IPS DF 4.7 (cell line): ENCODE data around the gene CES4A.
A peak's percentile ranks its signal among the peaks of the same experiment; 100 is the strongest.
"Not testable (repeated sequence)": the region's sequence is repeated elsewhere in the genome, so short reads cannot be mapped to it uniquely, and the experiment has no call there.

Experiments
- DNase-seq: peaks from one replicate; pipeline ENCODE4 v3.0.0-alpha.2; 2013; ENCODE audit warnings: low spot score; ENCODE audit errors: extremely low read depth

Gene CES4A

DNA sequence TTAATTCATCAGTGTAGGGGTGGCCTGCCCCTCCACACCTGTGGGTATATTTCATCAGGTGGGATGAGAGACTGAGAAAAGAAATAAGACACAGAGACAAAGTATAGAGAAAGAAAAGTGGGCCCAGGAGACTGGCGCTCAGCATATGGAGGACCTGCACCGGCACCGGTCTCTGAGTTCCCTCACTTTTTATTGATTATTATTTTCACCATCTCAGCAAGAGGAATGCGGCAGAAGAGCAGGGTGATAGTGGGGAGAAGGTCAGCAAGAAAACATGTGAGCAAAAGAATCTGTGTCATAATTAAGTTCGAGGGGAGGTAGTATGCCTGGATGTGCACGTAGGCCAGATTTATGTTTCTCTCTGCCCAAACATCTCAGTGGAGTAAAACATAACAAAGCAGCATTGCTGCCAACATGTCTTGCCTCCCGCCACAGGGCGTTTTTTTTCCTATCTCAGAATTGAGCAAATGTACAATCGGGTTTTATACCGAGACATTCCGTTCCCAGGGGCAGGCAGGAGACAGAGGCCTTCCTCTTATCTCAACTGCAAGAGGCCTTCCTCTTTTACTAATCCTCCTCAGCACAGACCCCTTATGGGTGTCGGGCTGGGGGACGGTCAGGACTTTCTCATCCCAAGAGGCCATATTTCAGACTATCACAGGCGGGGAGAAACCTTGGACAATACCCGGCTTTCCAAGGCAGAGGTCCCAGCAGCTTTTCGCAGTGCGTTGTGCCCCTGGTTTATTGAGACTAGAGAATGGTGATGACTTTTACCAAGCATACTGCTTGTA, 32.8 kb upstream of the CES4A start:
- not testable (repeated sequence) for DNase-seq

DNA sequence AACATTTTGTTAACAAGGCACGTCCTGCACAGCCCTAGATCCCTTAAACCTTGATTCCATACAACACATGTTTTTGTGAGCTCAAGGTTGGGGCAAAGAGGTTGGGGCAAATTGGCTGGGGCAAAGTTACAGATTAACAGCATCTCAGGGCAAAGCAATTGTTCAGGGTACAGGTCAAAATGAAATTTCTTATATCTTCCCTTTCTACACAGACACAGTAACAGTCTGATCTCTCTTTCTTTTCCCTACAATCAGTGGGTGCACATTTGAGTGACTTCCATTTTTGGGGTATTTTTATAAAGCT, 32.3 kb upstream of the CES4A start:
- not testable (repeated sequence) for DNase-seq

DNA sequence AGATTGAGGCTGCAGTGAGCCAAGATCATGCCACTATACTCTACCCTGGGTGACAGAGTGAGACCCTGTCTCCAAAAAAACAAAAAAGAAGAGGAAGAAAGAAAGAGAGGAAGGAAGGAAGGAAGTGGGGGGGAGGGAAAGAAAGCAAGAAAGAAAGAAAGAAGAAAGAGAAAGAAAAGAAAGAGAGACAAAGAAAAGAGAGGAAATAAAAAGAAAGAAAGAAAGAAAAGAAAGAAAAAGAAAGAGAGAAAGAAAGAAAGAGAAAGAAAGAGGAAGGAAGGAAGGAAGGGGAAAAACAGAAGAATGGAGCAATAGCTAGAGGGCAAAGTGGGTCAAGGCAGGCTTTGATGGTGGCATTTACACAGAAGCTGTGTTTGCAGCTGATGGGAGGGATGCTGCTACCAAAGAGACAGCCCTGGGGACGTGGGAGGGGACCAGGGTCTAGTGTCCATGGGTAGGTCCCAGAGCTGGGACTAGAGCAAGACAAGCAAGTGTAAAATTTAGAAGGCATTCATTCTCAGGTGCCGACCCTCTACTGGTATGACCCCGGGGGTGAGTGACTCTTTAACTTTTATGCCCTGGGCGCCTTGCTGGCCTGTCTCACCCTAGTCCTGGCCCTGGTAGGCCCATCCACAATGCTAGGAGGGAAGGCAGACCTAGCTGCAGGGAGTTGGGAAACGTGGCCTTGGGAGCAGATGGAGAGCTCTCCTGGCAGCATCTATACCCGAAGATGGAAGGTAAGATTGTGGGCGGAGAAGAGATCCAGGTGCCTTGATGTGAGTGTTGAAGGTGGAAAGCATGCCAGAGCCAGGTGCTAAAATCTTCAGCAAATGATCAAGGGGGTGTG, 29.3 kb upstream of the CES4A start:
- DNase-seq = no peak

DNA sequence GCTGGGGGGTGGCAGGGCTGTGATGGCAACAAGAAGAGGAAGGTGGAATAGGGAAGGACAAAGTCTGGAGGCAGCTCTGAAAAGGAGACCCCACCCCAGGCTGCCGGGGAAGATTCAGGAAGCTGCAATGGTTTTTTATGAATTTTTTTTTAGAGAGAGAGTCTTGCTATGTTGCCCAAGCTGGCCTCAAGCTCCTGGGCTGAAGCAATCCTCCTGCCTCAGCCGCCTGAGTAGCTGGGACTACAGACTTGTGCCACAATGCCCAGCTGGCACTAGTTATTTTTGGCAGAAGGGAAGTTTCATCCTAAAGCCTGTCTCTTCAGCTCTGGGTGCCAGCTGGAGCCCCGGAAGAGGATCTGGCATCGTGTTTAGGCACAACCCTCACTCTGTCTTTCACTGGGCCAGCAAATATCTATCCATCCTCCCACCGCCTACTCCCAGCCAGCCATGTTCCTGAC, 28.7 kb upstream of the CES4A start:
- DNase-seq = no peak

DNA sequence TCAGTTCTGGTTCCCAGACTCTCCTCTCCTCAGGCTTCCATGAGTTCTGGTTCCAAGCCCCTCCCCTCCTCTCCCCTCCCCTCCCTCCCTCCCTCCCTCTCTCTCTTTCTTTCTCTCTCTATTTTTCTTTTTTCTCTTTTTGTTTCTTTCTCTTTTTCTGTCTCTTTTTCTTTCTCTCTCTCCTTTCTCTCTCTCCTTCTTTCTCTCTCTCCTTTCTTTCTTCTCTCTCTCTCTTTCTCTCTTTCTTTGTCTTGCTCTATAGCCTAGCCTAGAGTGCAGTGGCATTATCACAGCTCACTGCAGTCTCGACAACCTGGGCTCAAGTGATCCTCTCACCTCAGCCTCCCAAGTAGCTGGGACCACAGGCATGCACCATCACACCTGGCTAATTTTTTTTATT, 28.1 kb upstream of the CES4A start:
- no peak for DNase-seq

DNA sequence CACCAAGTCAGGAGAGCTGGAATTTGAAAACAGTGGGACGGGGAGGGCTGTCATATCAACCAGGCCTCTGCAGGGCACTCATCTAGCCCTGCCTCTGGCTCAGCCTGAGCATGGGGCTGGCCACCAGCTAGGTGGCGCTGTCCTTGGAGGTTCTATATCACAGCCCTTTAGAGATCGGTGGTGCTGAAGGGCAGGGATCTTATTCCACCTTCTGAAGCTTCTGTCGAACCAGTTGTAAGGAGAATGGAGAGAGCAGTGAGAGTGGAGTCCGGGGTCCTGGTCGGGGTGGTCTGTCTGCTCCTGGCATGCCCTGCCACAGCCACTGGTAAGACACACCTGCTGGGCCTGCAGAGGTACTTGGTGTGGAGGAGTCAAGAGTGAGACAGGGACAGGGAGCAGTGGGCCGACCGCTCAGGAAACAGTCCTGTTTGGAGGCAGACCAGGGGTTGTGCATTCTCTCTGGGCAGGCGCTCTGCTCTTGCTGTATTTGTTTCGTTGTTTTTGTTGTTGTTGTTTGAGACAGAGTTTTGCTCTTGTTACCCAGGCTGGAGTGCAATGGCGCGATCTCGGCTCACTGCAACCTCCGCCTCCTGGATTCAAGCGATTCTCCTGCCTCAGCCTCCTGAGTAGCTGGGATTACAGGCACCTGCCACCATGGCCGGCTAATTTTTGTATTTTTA, 27.2 kb upstream of the CES4A start, which contains the start of gene CES3:
Gene CES3, plus strand, starts transcription at position 202 of the 680 bp plus-strand sequence. Its CDS starts 42 bp downstream, at position 244.
- DNase-seq = peak; percentile 87

DNA sequence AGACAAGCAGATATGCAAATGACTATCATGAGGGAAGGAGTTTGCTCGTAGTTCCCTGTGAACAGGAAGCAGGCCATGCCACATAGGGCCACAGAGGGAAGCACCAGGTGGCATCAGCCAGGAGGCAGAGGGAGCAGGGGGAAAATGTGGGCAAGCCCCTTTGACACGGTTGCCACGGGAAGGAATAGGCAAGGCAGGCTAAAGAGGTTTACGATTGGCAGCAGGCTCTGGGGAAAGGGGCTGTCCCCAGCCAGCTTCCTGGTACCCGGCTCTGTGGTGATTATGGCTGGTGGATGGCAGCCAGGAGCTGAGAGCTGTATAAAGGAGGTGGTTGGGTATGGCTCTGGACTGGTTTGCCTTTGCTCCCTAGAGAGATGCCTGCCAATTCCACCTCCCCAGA, 26.5 kb upstream of the CES4A start:
- no peak for DNase-seq

DNA sequence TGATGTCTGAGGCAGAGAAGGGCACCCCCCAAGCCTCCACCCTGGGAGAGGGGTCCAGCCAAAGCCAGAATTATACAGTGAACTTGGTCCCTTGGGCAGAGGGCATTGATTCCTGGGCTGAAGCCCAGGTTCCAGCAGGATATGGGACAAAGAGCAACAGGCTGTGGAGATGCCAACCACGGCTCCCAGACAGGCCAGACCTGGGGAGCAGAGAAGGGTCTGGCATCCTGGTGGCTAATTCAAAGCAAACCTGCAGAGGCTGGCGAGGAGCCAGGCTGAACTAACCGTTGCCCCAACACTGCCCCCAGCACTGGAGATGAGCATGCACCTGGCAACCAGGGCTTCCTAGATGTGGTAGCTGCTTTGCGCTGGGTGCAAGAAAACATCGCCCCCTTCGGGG, 24.3 kb upstream of the CES4A start:
- no peak for DNase-seq

DNA sequence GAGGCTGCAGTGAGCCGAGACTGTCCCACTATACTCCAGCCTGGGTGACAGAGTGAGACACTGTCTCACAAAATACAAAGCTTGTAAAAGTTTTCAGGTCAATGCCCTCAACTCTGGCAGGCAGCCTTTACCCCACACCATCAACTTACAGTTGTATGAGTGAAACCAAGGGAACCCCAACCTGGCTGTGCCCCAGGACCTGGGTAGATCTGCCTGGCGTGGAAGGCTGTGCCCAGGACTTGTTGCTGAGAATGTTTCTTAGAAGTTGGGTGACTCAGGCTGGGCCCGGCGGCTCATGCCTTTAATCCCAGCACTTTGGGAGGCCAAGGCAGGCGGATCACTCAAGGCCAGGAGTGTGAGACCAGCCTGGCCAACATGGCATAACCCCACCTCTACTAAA, 19.5 kb upstream of the CES4A start:
- no peak for DNase-seq

DNA sequence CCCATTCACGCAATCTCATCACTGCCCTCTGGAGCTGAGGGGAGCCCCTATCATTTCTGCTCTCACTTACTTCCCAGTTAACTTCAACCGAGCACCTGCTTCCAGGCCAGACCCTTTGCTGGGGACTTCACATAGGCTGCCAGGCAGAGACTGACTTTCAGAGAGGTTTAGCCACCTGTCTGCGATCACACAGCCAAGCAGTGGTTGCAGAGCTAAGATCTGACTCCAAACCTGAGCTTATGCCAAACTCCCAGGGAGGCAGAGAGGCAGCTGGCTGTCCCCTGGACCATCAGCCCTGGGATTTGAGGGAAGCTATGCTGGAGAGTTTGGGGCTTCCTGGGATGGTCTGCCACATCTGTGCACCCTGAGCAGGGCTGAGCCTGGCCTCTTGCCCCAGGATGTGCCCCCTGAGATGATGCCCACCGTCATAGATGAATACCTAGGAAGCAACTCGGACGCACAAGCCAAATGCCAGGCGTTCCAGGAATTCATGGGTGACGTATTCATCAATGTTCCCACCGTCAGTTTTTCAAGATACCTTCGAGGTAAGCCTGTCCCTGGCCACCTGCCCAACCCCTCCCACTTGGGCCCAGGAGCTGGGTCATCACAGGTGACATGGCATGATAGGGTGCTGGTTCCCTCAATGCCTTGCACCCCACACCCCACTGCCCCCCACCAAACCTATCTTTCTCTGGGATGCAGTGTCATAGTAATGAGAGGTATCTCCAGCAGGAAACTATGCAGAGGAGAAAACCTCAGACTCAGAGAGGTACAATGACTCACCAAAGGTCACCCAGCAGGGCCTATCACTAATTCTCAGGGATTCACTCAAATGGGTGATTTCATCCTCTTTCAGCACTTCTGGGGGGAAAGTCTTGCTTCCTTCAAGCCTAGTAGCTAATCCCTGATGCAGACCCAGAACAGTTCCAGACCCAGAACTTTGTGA, 17.3 kb upstream of the CES4A start:
- no peak for DNase-seq

DNA sequence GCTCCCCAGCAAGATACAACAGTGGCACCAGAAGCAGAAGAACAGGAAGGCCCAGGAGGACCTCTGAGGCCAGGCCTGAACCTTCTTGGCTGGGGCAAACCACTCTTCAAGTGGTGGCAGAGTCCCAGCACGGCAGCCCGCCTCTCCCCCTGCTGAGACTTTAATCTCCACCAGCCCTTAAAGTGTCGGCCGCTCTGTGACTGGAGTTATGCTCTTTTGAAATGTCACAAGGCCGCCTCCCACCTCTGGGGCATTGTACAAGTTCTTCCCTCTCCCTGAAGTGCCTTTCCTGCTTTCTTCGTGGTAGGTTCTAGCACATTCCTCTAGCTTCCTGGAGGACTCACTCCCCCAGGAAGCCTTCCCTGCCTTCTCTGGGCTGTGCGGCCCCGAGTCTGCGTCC, 15.4 kb upstream of the CES4A start:
- DNase-seq = no peak

DNA sequence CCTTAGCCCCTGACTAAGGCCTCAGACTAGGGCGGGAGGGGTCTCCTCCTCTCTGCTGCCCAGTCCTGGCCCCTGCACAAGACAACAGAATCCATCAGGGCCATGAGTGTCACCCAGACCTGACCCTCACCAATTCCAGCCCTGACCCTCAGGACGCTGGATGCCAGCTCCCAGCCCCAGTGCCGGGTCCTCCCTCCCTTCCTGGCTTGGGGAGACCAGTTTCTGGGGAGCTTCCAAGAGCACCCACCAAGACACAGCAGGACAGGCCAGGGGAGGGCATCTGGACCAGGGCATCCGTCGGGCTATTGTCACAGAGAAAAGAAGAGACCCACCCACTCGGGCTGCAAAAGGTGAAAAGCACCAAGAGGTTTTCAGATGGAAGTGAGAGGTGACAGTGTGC, 14.7 kb upstream of the CES4A start:
- no peak for DNase-seq

DNA sequence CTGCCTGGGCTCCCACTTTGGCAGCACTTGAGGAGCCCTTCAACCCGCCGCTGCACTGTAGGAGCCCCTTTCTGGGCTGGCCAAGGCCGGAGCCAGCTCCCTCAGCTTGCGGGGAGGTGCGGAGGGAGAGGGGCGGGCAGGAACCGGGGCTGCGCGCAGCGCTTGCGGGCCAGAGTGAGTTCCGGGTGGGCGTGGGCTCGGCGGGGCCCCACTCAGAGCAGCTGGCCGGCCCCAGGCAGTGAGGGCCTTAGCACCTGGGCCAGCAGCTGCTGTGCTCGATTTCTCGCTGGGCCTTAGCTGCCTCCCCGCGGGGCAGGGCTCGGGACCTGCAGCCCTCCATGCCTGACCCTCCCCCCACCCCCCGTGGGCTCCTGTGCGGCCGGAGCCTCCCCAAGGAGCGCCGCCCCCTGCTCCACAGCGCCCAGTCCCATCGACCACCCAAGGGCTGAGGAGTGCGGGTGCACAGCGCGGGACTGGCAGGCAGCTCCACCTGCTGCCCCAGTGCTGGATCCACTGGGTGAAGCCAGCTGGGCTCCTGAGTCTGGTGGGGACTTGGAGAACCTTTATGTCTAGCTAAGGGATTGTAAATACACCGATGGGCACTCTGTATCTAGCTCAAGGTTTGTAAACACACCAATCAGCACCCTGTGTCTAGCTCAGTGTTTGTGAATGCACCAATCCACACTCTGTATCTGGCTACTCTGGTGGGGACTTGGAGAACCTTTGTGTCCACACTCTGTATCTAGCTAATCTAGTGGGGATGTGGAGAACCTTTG, 14.0 kb upstream of the CES4A start:
- not testable (repeated sequence) for DNase-seq

DNA sequence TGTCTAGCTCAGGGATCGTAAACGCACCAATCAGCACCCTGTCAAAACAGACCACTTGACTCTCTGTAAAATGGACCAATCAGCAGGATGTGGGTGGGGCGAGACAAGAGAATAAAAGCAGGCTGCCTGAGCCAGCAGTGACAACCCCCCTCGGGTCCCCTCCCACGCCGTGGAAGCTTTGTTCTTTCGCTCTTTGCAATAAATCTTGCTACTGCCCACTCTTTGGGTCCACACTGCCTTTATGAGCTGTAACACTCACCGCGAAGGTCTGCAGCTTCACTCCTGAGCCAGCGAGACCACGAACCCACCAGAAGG, 13.5 kb upstream of the CES4A start:
- DNase-seq = not testable (repeated sequence)

DNA sequence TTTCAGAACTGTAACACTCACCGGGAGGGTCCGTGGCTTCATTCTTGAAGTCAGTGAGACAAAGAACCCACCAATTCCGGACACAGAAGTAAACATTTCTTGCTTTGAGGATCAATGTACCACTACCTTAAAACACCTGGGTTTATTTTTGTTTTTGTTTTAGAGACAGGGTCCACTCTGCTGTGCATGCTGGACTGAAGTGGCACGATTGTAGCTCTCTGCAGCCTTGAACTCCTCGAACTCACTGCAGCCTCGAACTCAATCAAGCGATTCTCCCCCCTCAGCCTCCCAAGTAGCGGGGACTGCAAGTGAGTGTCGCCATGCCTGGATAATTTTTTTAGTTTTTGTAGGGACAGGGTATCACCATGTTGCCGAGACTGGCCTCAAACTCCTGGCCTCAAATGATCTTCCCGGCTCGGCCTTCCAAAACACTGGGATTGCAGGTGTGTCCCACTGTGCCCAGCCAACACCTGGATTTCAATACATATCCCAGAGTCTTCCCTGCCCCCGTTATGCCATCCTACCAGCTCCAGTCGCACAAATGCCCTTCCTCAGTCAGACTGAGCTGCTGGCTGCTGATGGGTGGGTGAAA, 13.0 kb upstream of the CES4A start:
- DNase-seq = no peak

DNA sequence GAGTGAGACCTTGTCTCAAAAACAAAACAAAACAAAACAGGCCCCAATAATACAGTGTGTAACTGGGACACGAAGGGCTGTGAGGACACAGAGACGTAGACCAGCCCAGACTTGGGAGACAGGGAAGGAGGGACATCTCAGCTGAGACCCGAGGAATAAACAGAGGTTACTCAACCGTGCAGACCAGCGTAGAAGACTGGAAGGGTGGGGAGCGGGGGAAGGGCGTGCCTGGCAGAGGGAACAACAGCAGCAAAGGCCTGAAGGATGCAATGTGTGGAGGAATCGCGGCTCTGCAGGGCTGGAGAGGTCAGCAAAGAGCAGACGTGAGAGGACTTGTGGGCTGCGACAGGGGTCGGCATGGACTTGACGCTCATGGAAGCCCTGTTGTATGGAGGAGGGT, 11.6 kb upstream of the CES4A start:
- DNase-seq = no peak

DNA sequence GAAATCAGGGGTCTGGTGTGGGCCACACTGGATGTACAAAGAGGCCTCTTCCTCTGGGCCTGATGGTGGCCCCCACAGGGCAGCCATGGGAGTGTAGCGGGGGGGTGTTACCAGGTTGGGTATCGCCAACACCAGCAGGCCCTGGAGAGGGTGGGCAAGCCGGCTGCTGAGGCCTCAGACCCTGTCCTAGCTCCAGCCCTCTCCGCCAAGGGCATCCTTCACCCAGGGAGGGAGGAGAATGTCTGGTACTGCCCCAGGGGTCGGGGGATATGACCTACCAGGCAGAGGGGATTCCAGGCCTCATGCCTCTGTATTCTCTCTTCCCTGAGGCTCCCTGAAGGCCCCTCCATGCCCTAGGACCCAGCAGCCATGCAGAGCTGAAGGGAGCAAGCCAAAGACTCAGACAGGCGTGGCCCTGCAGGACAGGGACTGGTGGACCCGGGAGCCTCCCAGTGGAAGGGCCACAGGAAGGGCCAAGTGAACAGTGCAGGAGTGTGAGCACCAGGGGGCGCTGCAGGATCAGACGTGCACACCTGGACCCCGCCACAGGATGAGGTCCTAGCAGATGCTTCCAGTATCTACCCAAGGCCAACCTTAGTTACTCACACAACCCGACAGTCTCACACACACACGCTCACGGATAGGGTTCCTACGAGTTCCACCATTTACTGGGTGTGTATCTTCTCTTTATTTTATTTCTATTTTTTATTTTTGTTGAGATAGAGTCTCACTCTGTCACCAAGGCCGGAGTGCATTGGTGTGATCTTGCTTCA, 10.9 kb upstream of the CES4A start:
- peak; percentile 60 for DNase-seq

DNA sequence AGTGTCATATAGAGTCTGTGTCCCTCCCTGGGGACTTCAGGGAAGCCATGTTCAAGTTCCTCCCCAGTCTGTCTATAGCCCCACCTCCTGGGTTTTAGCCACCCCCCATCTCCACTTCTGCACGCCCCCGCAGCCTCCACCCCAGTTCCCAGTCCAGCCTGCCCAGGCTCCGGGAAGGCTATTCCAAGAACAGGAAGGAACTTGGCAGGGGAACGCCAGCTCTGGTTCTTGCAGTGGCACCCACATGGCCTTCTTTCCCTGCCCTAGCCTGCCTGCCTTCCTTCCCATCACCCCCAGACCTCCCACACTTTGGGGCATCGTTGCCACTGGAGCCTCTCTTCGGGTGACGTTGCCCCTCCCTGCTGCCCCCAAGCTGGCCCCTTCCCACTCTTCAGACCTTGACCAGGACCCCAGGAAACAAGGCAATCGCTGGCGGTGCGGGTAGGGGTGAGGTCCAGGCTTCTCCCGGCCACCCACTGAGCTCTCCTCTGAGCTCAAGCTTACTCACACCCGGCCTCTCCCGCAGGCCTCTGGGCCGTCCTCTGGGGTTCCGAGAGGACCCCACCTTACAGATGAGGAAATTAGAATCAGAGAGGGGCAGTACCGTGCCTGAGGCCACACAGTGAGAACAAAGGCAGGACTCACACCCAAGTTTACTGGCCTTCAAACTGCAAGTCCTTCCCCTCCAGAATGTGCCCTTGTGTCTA, 9.2 kb upstream of the CES4A start:
- no peak for DNase-seq

DNA sequence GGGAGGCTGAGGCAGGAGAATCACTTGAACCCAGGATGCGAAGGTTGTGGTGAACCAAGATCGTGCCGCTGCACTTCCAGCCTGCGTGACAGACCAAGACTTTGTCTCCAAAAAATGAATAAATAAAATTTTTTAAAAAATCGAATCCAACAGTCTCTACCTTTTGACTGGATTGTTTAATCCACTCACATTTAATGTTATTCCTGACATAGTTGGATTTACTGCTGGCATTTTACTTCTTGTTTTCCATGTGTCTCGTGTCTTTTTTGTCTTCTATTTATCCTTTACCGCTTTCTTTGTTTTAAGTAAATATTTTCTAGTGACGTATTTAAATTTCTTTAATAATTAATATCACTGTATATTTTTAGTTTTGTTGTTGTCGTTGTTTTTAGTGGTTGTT, 5.4 kb upstream of the CES4A start:
- DNase-seq = no peak
